GM19395 (cell line): ENCODE results near the gene NFYC.

Source experiments
- ATAC-seq: cut with Tn5 transposase; IDR thresholded peaks from one replicate; pipeline ENCODE4 v1.9.1; 2021; ENCODE audit warnings: mild to moderate bottlenecking, moderate library complexity; ENCODE audit not compliant: unreplicated experiment

Gene NFYC

GRCh38 chr1:40691538-40692428 lies at the start of gene NFYC:
NFYC (plus strand) TSS chr1:40691704; CDS start chr1:40738844, 47,140 bp downstream.
- peak; percentile 80 for ATAC-seq

GRCh38 chr1:40645118-40645680 lies 46.3 kb upstream of the NFYC start:
- no peak for ATAC-seq

- ATAC-seq, result no peak
Observed at GRCh38 chr1:40646315-40646714, 45.2 kb upstream of the NFYC start.

GRCh38 chr1:40648200-40648599 lies 43.3 kb upstream of the NFYC start:
- ATAC-seq, result no peak

GRCh38 chr1:40648928-40649591 lies 42.4 kb upstream of the NFYC start:
- ATAC-seq, result no peak

- no peak for ATAC-seq
Observed at GRCh38 chr1:40649592-40649930, 41.9 kb upstream of the NFYC start.

- no peak for ATAC-seq
Observed at GRCh38 chr1:40650075-40650474, 41.4 kb upstream of the NFYC start.

GRCh38 chr1:40651138-40651857 lies 40.2 kb upstream of the NFYC start:
- no peak for ATAC-seq

GRCh38 chr1:40652468-40652867 lies 39.0 kb upstream of the NFYC start:
- ATAC-seq, result no peak

GRCh38 chr1:40652979-40653378 lies 38.5 kb upstream of the NFYC start:
- no peak for ATAC-seq

GRCh38 chr1:40653851-40654537 lies 37.5 kb upstream of the NFYC start:
- no peak for ATAC-seq

- no peak for ATAC-seq
Observed at GRCh38 chr1:40657046-40657445, 34.5 kb upstream of the NFYC start.

- no peak for ATAC-seq
Observed at GRCh38 chr1:40658751-40659648, 32.5 kb upstream of the NFYC start.

- ATAC-seq, result no peak
Observed at GRCh38 chr1:40659649-40659947, 31.9 kb upstream of the NFYC start.

GRCh38 chr1:40661678-40662077 lies 29.8 kb upstream of the NFYC start:
- ATAC-seq, result no peak

GRCh38 chr1:40662151-40662550 lies 29.4 kb upstream of the NFYC start:
- no peak for ATAC-seq

GRCh38 chr1:40662864-40663263 lies 28.6 kb upstream of the NFYC start:
- ATAC-seq, result no peak

GRCh38 chr1:40663324-40664166 lies 28.0 kb upstream of the NFYC start:
- no peak for ATAC-seq

- ATAC-seq, result no peak
Observed at GRCh38 chr1:40664167-40664537, 27.4 kb upstream of the NFYC start.
